ENCODE measurements around the gene VPS39. TPM values are rescaled to one million over a fixed set of nuclear protein-coding genes. Genes with fewer than 3 reads are reported as not detected.

VPS39 gene
- total RNA-seq, 4 donors from 2014 or later, result 133 to 264 (median 205) TPM

- WGBS, 2 donors, result 90 to 94% methylated on average over 6 to 18 of the region's 21 CpGs
- no peak for DNase-seq (ENCODE audit: low spot score in 2 of 2)
Observed at GRCh38 chr15:42141795-42142667, 66.1 kb downstream of the VPS39 start.

GRCh38 chr15:42141246-42141645 is 66.9 kb downstream of the VPS39 start:
- TF ChIP-seq POLR2A (IDR thresholded peaks at IDR 0.05), result no peak
- TF ChIP-seq EP300 (IDR thresholded peaks at IDR 0.05), result no peak
- TF ChIP-seq CTCF (IDR thresholded peaks at IDR 0.05), result no peak
- Histone ChIP-seq H3K27ac (no peak overlapping the region), H3K4me1 (no peaks in the 10 kb centered on the region), H3K36me3 (no peaks in the 10 kb centered on the region), H3K4me3 (no peak overlapping the region), H3K27me3 (no peaks in the 10 kb centered on the region), H3K9me3 (no peaks in the 10 kb centered on the region)
- WGBS, 2 donors, result 88 to 89% methylated on average over 7 of the region's 7 CpGs
- DNase-seq (ENCODE audit: low spot score in 2 of 2), result no peak

More at GRCh38 chr15:42141795-42142667, 66.1 kb downstream of the VPS39 start:
- no peaks in the 10 kb centered on the region for H3K36me3 ChIP-seq
- H3K9me3 ChIP-seq, result no peaks in the 10 kb centered on the region
- H3K4me1 ChIP-seq, result no peaks in the 10 kb centered on the region
- TF ChIP-seq CTCF (IDR thresholded peaks at IDR 0.05), result no peak
- no peak for TF ChIP-seq POLR2A (IDR thresholded peaks at IDR 0.05)
- no peak for TF ChIP-seq EP300 (IDR thresholded peaks at IDR 0.05)
- H3K27me3 ChIP-seq, result no peaks in the 10 kb centered on the region
- no peak overlapping the region for H3K4me3 ChIP-seq
- no peak overlapping the region for H3K27ac ChIP-seq

GRCh38 chr15:42140383-42141070 is 67.6 kb downstream of the VPS39 start:
- Histone ChIP-seq H3K27me3 (no peaks in the 10 kb centered on the region), H3K4me1 (no peaks in the 10 kb centered on the region), H3K9me3 (no peaks in the 10 kb centered on the region), H3K4me3 (no peak overlapping the region), H3K27ac (no peak overlapping the region), H3K36me3 (no peaks in the 10 kb centered on the region)
- TF ChIP-seq CTCF (IDR thresholded peaks at IDR 0.05) (no peak), POLR2A (IDR thresholded peaks at IDR 0.05) (no peak), EP300 (IDR thresholded peaks at IDR 0.05) (no peak)
- WGBS, 2 donors, result 75 to 84% methylated on average over 8 of the region's 8 CpGs
- DNase-seq (ENCODE audit: low spot score in 2 of 2), result no peak

- Histone ChIP-seq H3K9me3 (no peaks in the 10 kb centered on the region), H3K27me3 (no peaks in the 10 kb centered on the region), H3K36me3 (no peaks in the 10 kb centered on the region), H3K4me1 (no peaks in the 10 kb centered on the region), H3K4me3 (no peak overlapping the region), H3K27ac (no peak overlapping the region)
- DNase-seq (ENCODE audit: low spot score in 2 of 2), result no peak
- WGBS, 2 donors, result 67 to 68% methylated on average over 6 of the region's 6 CpGs
- TF ChIP-seq EP300 (IDR thresholded peaks at IDR 0.05) (no peak), CTCF (IDR thresholded peaks at IDR 0.05) (no peak), POLR2A (IDR thresholded peaks at IDR 0.05) (no peak)
Observed at GRCh38 chr15:42139596-42139995, 68.5 kb downstream of the VPS39 start.

- H3K4me3 ChIP-seq, result no peak overlapping the region
- no peaks in the 10 kb centered on the region for H3K4me1 ChIP-seq
- no peak for TF ChIP-seq POLR2A (IDR thresholded peaks at IDR 0.05)
- TF ChIP-seq EP300 (IDR thresholded peaks at IDR 0.05), result no peak
- TF ChIP-seq CTCF (IDR thresholded peaks at IDR 0.05), result no peak
- no peak overlapping the region for H3K27ac ChIP-seq
- WGBS, 2 donors, result 50 to 56% methylated on average over 3 of the region's 3 CpGs
- H3K9me3 ChIP-seq, result no peaks in the 10 kb centered on the region
- no peaks in the 10 kb centered on the region for H3K27me3 ChIP-seq
- no peak for DNase-seq (ENCODE audit: low spot score in 2 of 2)
- H3K36me3 ChIP-seq, result no peaks in the 10 kb centered on the region
Observed at GRCh38 chr15:42138968-42139386, 69.1 kb downstream of the VPS39 start.
